GM12872 (cell line): ENCODE measurements around the gene KCNJ6.

Experiments used
- TF ChIP-seq, protein P1 (sequence below): IDR thresholded peaks from 3 replicates; pipeline ENCODE4 v1.5.1; 2011; ENCODE audit warnings: low read depth, mild to moderate bottlenecking, low read length, moderate library complexity; ENCODE audit not compliant: insufficient read depth

Gene KCNJ6

DNA sequence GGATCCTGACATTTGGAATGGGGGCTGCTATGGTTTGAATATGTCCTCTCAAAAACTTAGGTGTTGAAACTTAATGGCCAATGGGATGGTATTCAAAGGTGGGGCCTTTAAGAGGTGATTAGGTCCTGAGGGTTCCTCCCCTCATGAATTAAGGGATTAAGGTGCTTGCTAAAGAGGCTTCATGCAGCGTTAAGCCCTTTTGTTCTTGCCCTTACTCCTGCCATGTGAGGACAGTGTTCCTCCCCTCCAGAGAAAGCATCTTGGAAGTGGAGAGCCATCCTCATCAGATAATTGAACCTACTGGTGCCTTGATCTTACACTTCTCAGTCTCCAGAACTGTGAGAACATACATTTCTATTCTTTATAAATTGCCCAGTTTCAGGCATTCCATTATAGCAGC lies 146.6 kb downstream of the KCNJ6 start:
- TF ChIP-seq, protein P1, sequence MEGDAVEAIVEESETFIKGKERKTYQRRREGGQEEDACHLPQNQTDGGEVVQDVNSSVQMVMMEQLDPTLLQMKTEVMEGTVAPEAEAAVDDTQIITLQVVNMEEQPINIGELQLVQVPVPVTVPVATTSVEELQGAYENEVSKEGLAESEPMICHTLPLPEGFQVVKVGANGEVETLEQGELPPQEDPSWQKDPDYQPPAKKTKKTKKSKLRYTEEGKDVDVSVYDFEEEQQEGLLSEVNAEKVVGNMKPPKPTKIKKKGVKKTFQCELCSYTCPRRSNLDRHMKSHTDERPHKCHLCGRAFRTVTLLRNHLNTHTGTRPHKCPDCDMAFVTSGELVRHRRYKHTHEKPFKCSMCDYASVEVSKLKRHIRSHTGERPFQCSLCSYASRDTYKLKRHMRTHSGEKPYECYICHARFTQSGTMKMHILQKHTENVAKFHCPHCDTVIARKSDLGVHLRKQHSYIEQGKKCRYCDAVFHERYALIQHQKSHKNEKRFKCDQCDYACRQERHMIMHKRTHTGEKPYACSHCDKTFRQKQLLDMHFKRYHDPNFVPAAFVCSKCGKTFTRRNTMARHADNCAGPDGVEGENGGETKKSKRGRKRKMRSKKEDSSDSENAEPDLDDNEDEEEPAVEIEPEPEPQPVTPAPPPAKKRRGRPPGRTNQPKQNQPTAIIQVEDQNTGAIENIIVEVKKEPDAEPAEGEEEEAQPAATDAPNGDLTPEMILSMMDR: no peak

DNA sequence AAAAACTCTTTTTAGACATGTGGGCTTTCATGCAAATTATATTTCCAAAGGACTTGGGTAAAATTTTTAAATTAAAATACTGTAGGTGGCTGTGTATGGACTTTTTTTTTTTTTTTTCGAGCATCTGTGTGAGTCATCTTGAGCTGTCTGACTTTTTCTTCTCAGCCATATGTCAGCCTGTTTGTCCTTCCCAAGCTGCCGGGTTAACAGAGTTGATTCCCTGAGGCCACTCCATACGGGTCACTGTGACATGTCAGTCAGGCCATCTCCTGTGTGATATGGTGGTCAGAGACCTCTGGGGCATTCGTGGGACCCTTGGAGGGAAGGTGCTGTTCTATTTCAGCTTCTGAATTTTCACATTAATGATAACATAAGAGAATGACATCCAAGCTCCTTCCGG lies 148.3 kb downstream of the KCNJ6 start:
- TF ChIP-seq, protein P1: no peak

DNA sequence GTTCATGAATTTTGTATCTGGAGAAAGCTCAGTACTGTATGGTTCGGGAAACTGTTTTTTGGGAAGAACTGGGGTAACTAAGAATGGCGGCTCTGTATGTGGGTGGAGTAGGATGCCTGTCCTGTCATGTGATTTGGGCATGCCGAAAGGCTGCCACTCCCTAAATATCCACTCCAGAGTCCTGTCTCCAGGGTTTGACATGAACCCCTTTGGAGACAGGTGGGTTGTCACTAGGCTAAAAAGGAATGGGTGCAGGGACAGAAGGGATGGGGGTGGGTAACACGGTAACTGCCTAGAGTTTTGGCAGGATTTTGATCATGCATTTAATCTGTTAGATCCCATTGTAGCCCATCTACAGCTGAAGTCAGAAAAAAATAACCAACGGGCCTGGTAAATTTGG lies 150.1 kb downstream of the KCNJ6 start:
- TF ChIP-seq, protein P1: no peak

DNA sequence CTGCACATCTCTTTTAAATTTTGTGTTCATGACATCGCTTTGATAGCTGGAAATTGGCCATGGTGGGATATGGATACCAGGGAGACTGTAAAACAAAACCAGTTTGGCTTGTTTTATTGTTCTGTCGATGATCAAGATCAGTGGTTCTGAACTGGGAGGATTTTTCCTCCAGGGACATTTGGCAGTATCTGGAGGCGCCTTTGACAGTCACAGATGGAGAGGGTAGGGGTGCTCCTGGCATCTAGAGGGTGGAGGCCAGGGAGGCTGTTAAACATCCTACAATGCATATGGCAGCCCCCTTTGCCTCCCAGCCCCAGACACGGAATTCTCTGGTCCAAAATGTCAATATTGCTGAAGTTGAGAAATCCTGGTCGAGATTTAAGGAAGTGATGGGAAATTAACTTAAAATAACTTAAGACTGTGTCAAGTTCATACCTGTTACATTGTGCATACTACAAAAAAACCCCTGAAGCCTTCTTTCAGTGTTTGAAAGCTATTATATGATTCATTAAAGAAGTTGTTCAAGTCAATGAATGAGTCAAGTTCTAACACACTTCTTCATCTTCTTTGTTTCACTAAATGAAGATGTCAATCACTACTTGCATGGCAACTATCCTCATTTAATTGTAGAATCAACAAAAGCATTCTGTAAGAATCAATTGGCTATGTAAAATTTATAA lies 150.9 kb downstream of the KCNJ6 start:
- TF ChIP-seq, protein P1: no peak

DNA sequence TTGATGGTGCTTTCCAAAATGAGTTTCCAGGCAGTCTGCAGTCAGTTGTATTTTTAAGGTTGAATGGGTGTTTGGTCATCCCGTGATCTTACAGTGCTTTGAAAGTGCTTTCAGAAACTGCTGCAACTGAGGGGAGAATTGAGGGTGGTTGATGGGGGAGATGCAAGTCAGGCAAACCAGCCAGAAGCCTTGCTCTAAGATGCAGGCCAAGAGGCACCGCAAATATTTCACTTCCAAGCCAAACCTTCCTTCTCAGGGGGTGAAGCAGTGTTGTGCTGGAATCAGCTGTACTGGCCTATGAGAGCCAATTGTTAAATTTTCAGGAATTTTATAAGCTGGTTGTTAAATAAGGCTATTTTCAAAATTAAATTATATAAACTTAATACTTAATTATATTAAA lies 151.6 kb downstream of the KCNJ6 start:
- TF ChIP-seq, protein P1: no peak

DNA sequence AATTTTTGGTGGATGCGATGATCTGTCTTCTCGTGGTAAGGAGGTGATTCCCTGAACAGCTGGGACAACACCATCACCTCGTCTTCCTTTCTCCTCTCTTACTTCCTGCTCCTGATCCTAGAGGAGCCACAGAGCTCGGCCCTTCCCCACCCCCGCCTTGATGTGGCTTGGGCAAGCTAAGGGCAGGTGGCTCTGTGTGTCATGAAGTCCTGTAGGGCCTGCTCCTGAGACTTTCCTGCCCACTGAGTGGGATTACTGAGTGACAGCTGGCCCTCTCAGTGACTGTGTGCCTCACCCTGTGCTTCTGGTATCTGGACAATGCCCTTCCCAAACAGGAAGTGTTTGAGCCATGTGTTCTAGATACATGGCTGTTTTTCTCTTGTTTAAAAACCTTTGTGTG lies 153.0 kb downstream of the KCNJ6 start:
- TF ChIP-seq, protein P1: no peak

DNA sequence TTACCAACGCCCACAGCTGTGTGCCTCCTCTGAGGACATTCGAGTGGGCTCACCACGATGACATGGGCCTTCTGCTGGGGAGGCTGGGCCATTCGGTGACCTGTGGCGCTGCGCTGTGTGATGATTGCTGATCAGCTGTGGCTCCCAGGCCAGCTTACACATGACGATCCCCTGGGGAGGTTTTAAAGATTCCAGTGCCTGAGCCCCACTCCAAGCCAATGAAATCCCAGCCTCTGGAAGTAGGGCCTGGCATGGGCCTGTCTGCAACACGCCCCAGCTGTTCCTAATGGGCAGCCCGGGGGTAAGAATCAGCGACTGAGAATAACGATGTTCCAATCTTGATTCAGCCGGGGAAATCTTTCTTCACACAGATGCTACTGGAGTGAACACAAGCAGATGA lies 153.7 kb downstream of the KCNJ6 start:
- TF ChIP-seq, protein P1: no peak
